ENCODE measurements around the gene RABGAP1L. TPM values are rescaled to one million over a fixed set of nuclear protein-coding genes. Genes with fewer than 3 reads are reported as not detected.

Gene RABGAP1L
- total RNA-seq, 1 experiment from 2014 or later: 57.4 TPM

DNA sequence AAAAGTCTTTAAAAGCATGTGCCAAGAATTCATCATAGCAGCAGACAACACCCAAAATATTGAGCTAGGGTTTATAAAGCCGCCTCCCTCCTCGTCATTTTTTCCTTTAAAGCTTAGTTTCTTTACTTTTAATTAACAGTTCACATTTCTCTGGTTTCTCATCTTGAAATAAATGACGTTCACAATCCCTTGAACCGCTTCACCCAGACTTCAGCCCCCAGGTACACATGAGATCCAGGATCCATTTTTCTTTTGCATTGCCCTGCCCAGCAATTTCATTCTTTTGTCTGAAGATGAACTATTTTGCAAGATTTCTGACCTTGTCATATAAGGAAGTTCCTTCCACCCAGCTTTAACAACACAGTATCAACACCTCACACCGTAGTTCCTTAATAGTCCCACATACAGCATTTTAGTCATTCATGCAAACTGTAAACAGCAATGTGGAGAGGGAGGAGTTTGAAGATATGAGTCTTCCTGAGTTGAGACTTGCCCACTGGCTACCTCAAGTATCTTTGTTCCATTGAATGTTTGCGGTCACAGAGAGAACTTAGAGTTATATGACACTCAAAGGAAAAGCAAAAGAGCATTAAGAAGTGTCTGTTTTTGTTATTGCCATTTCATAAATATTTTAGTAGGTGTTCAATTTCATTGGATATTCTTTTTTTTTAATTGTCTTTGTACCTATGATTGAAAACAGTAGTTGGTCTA is 805.1 kb downstream of the RABGAP1L start:
- Histone ChIP-seq H2AFZ (no peak overlapping the region), H3F3A (ENCODE audit: insufficient read depth, low read depth) (peaks cover 37% of the 10 kb centered on the region), H3K4me3 (no peak overlapping the region), H3K4me1 (replicated peaks; ENCODE audit: insufficient read depth) (peaks cover 64% of the 10 kb centered on the region), H3K79me2 (ENCODE audit: low read depth) (no peaks in the 10 kb centered on the region), H3K27me3 (ENCODE audit: insufficient read depth, low read depth) (no peaks in the 10 kb centered on the region), H3K9me2 (ENCODE audit: insufficient read depth) (no peaks in the 10 kb centered on the region), H3K9me3 (ENCODE audit: insufficient read depth, low read depth) (no peaks in the 10 kb centered on the region), H3K36me3 (ENCODE audit: low read depth) (no peaks in the 10 kb centered on the region), H3K4me2 (peak overlapping the region; percentile 60), H4K20me1 (ENCODE audit: insufficient read depth) (no peaks in the 10 kb centered on the region), H3K27ac (peak overlapping the region; percentile 83)
- DNase-seq: peak; percentile 29 to 97
- intact Hi-C loops (cut with micrococcal nuclease; ENCODE audit: unreplicated experiment): loop anchor here (2.0 kb wide), 1 partner anchor 34 kb away; the partner anchor contains the start of gene CACYBP
- BruUV-seq (replicated peaks): no TSS peak
- ChIA-PET POLR2A (ENCODE audit: unreplicated experiment) (interaction anchor here (0.6 kb wide), 1 partner anchor 14 kb away, joined by 4 read pairs; no protein-coding TSS in a partner anchor), CTCF (interaction anchor here (0.6 kb wide), 1 partner anchor 1796 kb away, joined by 3 read pairs; no protein-coding TSS in a partner anchor)
- no peak for TF ChIP-seq EZH2 (IDR thresholded peaks at IDR 0.05; ENCODE audit: low read depth)
- TF ChIP-seq, protein P1, sequence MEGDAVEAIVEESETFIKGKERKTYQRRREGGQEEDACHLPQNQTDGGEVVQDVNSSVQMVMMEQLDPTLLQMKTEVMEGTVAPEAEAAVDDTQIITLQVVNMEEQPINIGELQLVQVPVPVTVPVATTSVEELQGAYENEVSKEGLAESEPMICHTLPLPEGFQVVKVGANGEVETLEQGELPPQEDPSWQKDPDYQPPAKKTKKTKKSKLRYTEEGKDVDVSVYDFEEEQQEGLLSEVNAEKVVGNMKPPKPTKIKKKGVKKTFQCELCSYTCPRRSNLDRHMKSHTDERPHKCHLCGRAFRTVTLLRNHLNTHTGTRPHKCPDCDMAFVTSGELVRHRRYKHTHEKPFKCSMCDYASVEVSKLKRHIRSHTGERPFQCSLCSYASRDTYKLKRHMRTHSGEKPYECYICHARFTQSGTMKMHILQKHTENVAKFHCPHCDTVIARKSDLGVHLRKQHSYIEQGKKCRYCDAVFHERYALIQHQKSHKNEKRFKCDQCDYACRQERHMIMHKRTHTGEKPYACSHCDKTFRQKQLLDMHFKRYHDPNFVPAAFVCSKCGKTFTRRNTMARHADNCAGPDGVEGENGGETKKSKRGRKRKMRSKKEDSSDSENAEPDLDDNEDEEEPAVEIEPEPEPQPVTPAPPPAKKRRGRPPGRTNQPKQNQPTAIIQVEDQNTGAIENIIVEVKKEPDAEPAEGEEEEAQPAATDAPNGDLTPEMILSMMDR (conservative IDR thresholded peaks at IDR 0.05): no peak

- no peak for DNase-seq
- Histone ChIP-seq H3K4me1 (replicated peaks; ENCODE audit: insufficient read depth) (peaks cover 64% of the 10 kb centered on the region), H3K9me3 (ENCODE audit: insufficient read depth, low read depth) (no peaks in the 10 kb centered on the region), H3K4me2 (peak overlapping the region; percentile 60), H3K27ac (peak overlapping the region; percentile 83), H3K9me2 (ENCODE audit: insufficient read depth) (no peaks in the 10 kb centered on the region), H3K36me3 (ENCODE audit: low read depth) (no peaks in the 10 kb centered on the region), H3K27me3 (ENCODE audit: insufficient read depth, low read depth) (no peaks in the 10 kb centered on the region), H4K20me1 (ENCODE audit: insufficient read depth) (no peaks in the 10 kb centered on the region), H3F3A (ENCODE audit: insufficient read depth, low read depth) (peaks cover 37% of the 10 kb centered on the region), H3K79me2 (ENCODE audit: low read depth) (no peaks in the 10 kb centered on the region), H2AFZ (no peak overlapping the region), H3K4me3 (no peak overlapping the region)
- TF ChIP-seq, protein P1 (conservative IDR thresholded peaks at IDR 0.05): no peak
- TF ChIP-seq EZH2 (IDR thresholded peaks at IDR 0.05; ENCODE audit: low read depth): no peak
- CTCF ChIA-PET: no interaction called here
- BruUV-seq (replicated peaks): TSS peak; percentile 51
- POLR2A ChIA-PET (ENCODE audit: unreplicated experiment): no interaction called here
- intact Hi-C loops (cut with micrococcal nuclease; ENCODE audit: unreplicated experiment): loop anchor here (2.0 kb wide), 1 partner anchor 34 kb away; the partner anchor contains the start of gene CACYBP
Measured at GRCh38 chr1:174964972-174965361, 805.6 kb downstream of the RABGAP1L start.

GRCh38 chr1:174965362-174966007 is 806.2 kb downstream of the RABGAP1L start:
- DNase-seq: no peak
- ChIA-PET CTCF (interaction anchor here (0.6 kb wide), 1 partner anchor 13 kb away, joined by 3 read pairs; no protein-coding TSS in a partner anchor), POLR2A (ENCODE audit: unreplicated experiment) (no interaction called here)
- H3K27ac ChIP-seq: peak overlapping the region; percentile 83
- H3K4me3 ChIP-seq: no peak overlapping the region
- H3K79me2 ChIP-seq (ENCODE audit: low read depth): no peaks in the 10 kb centered on the region
- intact Hi-C loops (cut with micrococcal nuclease; ENCODE audit: unreplicated experiment): loop anchor here (2.0 kb wide), 2 partner anchors 33 to 91 kb away; partner anchors contain the start of gene CACYBP
- no TSS peak for BruUV-seq (replicated peaks)
- H3F3A ChIP-seq (ENCODE audit: insufficient read depth, low read depth): peaks cover 37% of the 10 kb centered on the region
- H3K4me2 ChIP-seq: peak overlapping the region; percentile 60
- H4K20me1 ChIP-seq (ENCODE audit: insufficient read depth): no peaks in the 10 kb centered on the region
- H2AFZ ChIP-seq: no peak overlapping the region
- no peaks in the 10 kb centered on the region for H3K27me3 ChIP-seq (ENCODE audit: insufficient read depth, low read depth)
- H3K9me2 ChIP-seq (ENCODE audit: insufficient read depth): no peaks in the 10 kb centered on the region
- no peaks in the 10 kb centered on the region for H3K36me3 ChIP-seq (ENCODE audit: low read depth)
- H3K9me3 ChIP-seq (ENCODE audit: insufficient read depth, low read depth): no peaks in the 10 kb centered on the region
- H3K4me1 ChIP-seq (replicated peaks; ENCODE audit: insufficient read depth): peaks cover 64% of the 10 kb centered on the region
- TF ChIP-seq, protein P1 (conservative IDR thresholded peaks at IDR 0.05): no peak
- TF ChIP-seq EZH2 (IDR thresholded peaks at IDR 0.05; ENCODE audit: low read depth): no peak
